Measurements from ENCODE around the gene CREB3L1. TPM values are rescaled to one million over a fixed set of nuclear protein-coding genes. Genes with fewer than 3 reads are reported as not detected.

Gene CREB3L1
- total and polyA plus RNA-seq, 2 donors (not counting 3 experiments of a cell fraction or from before 2014, with no cell fraction given), result 0.23 to 0.84 TPM

DNA sequence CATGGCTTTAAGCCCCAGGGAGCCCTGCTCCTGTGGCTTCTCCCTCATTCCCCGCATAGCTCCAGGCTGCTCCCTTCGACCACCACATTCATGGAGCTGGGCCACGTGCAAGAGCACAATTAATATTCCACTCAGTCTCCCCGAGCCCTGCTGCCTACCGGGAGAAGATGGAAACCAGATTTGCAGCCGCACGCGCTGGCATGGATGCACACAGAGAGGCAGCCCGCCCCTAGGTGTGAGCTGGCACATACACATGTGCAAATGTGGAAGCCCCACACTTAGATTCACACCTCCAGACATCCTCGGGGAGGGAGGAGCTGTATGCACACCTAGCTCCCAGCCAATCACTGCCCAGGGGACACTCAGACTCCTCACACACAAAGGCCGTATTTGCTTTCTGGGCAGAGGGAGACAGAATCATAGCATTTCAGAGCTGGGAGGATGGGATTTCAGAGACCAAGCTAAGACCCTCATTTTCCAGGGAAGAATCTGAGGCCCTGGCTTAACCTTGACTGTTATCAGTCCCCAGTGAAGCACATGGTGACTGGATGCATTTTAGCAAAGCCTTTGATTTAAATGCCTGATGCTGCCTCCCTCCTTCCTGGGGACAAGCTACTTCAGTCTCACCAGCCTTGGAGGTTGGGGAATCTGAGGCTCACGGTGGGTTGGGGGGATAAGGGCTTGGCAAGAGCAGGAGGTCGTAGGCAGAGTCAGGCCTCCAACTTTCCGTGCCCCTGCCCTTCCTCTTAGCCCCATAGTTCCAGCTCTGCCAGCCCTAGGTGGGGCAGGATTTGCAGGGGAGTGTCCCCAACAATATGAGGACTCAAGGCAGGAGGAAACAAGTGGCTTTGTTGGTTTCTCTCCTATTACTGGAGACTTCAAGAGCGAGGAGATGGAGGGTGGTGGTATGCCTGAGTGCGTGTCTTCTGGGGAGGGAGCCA lies 5.3 kb upstream of the CREB3L1 start:
- POLR2A ChIA-PET, result interaction anchor here (1.3 kb wide), 1 partner anchor 29 kb away, joined by 3 read pairs; no protein-coding TSS in a partner anchor
- intact Hi-C loops (cut with micrococcal nuclease) (no loop called here), dilution Hi-C loops (cut with MboI; ENCODE audit: extremely low pct_ligation_motif_present, low sequenced_read_pairs) (no loop called here)
- Histone ChIP-seq H3K27ac (ENCODE audit: insufficient read depth, low read depth, low read length) (no peak overlapping the region), H3K4me3 (replicated peaks in 1 of 3; ENCODE audit: insufficient read depth in 1 of 3, low read depth in 1 of 3, low read length in 3 of 3) (no peak overlapping the region), H4K20me1 (replicated peaks; ENCODE audit: control insufficient read depth, extremely low read depth, insufficient read depth, low read length) (no peaks in the 10 kb centered on the region), H2AFZ (ENCODE audit: low read depth, low read length) (peak overlapping the region; percentile 75), H3K4me2 (ENCODE audit: insufficient read depth, low read length) (no peak overlapping the region), H3K27me3 (ENCODE audit: control insufficient read depth in 2 of 2, insufficient read depth in 2 of 2, low read length in 2 of 2) (peaks cover 5% of the 10 kb centered on the region in 2 experiments), H3K9me3 (replicated peaks; ENCODE audit: control insufficient read depth, insufficient read depth, low read length) (no peaks in the 10 kb centered on the region), H3K9ac (replicated peaks; ENCODE audit: extremely low read depth, insufficient read depth, low read length) (no peak overlapping the region), H3K36me3 (ENCODE audit: control insufficient read depth in 2 of 2, extremely low read depth in 1 of 2, insufficient read depth in 2 of 2, low read length in 2 of 2) (no peaks in the 10 kb centered on the region), H3K4me1 (ENCODE audit: control insufficient read depth, extremely low read depth, insufficient read depth, low read length) (peaks cover 10% of the 10 kb centered on the region), H3K9me1 (replicated peaks; ENCODE audit: control insufficient read depth, extremely low read depth, insufficient read depth, low read length) (no peaks in the 10 kb centered on the region), H3K79me2 (ENCODE audit: control insufficient read depth, insufficient read depth, low read length) (no peaks in the 10 kb centered on the region)
- no peak for TF ChIP-seq POLR2AphosphoS5 (IDR thresholded peaks at IDR 0.05; ENCODE audit: insufficient read depth, low read depth, low read length)
- no peak for TF ChIP-seq EZH2 (IDR thresholded peaks at IDR 0.05; ENCODE audit: borderline replicate concordance, low read depth, low read length, severe bottlenecking)
- no peak for TF ChIP-seq MYC (IDR thresholded peaks at IDR 0.05; ENCODE audit: low read depth, low read length)
- TF ChIP-seq, protein P1, sequence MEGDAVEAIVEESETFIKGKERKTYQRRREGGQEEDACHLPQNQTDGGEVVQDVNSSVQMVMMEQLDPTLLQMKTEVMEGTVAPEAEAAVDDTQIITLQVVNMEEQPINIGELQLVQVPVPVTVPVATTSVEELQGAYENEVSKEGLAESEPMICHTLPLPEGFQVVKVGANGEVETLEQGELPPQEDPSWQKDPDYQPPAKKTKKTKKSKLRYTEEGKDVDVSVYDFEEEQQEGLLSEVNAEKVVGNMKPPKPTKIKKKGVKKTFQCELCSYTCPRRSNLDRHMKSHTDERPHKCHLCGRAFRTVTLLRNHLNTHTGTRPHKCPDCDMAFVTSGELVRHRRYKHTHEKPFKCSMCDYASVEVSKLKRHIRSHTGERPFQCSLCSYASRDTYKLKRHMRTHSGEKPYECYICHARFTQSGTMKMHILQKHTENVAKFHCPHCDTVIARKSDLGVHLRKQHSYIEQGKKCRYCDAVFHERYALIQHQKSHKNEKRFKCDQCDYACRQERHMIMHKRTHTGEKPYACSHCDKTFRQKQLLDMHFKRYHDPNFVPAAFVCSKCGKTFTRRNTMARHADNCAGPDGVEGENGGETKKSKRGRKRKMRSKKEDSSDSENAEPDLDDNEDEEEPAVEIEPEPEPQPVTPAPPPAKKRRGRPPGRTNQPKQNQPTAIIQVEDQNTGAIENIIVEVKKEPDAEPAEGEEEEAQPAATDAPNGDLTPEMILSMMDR (IDR thresholded peaks at IDR 0.05; ENCODE audit: extremely low read depth in 1 of 2, insufficient read depth in 1 of 2, low read depth in 1 of 2, low read length in 2 of 2), result no peak
- TF ChIP-seq FOS (IDR thresholded peaks at IDR 0.05; ENCODE audit: borderline replicate concordance, insufficient read depth, low read length), result no peak
- TF ChIP-seq, protein P2, sequence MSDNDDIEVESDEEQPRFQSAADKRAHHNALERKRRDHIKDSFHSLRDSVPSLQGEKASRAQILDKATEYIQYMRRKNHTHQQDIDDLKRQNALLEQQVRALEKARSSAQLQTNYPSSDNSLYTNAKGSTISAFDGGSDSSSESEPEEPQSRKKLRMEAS (IDR thresholded peaks at IDR 0.05; ENCODE audit: insufficient read depth, insufficient read length), result no peak
- no peak for TF ChIP-seq GATA2 (IDR thresholded peaks at IDR 0.05; ENCODE audit: insufficient read depth, insufficient read length, low read depth, low read length)
- TF ChIP-seq POLR2A (IDR thresholded peaks at IDR 0.05; ENCODE audit: low read depth, low read length), result no peak
- no peak for TF ChIP-seq JUN (IDR thresholded peaks at IDR 0.05; ENCODE audit: borderline replicate concordance, insufficient read depth, insufficient read length, low read depth)
- CTCF ChIA-PET, result interaction anchor here (0.8 to 4.3 kb wide), 6 partner anchors 12 to 38 kb away, joined by 3 to 27 read pairs (median 6); no protein-coding TSS in a partner anchor
- no TSS peak for BruUV-seq (replicated peaks)
- FAIRE-seq (no peak), DNase-seq (ENCODE audit: low read depth, low spot score) (no peak)

Data from endothelial cell of umbilical vein (primary cell).